OCI-LY1 (cell line): Measurements from ENCODE around the gene TMEM176B.

ENCODE experiments used
- H2AFZ ChIP-seq: fragments of 200-600 bp; sonication (generic), shearing (Covaris generic); 2 replicates; pipeline ENCODE4 v1.6.0; 2014; ENCODE audit warnings: antibody characterized with exemption, mild to moderate bottlenecking, low read length
- H3F3A ChIP-seq: fragments of 200-600 bp; sonication (generic), shearing (Covaris generic); 2 replicates; pipeline ENCODE4 v1.6.0; 2014; ENCODE audit warnings: mild to moderate bottlenecking, antibody characterized with exemption, low read length, moderate library complexity; ENCODE audit not compliant: insufficient read depth
- H3K27ac ChIP-seq: fragments of 200-600 bp; sonication (generic); 2 replicates; pipeline ENCODE4 v1.5.1; 2014; ENCODE audit warnings: low read length, mixed run types, mild to moderate bottlenecking, low read depth; ENCODE audit not compliant: poor library complexity, severe bottlenecking
- H3K27me3 ChIP-seq: fragments of 200-600 bp; sonication (generic); 2 replicates; pipeline ENCODE4 v1.6.0; 2014; ENCODE audit warnings: antibody characterized with exemption, mild to moderate bottlenecking, low read length, moderate library complexity; ENCODE audit not compliant: insufficient read depth
- H3K36me3 ChIP-seq: fragments of 200-600 bp; sonication (generic); 2 replicates; pipeline ENCODE4 v1.6.1; 2014; ENCODE audit warnings: mild to moderate bottlenecking, antibody characterized with exemption, low read length, moderate library complexity, mixed read lengths; ENCODE audit not compliant: insufficient read depth
- H3K4me1 ChIP-seq: fragments of 200-600 bp; sonication (generic); 2 replicates; pipeline ENCODE4 v1.5.1; 2014; ENCODE audit warnings: mild to moderate bottlenecking, low read length, moderate library complexity; ENCODE audit not compliant: insufficient read depth, severe bottlenecking
- H3K4me2 ChIP-seq: fragments of 200-600 bp; sonication (generic), shearing (Covaris generic); 2 replicates; pipeline ENCODE4 v1.6.1; 2014; ENCODE audit warnings: low read length
- H3K4me3 ChIP-seq: fragments of 200-600 bp; sonication (generic); 2 replicates; pipeline ENCODE4 v1.5.1; 2014; ENCODE audit warnings: low read length, low read depth, mild to moderate bottlenecking, mixed read lengths; ENCODE audit not compliant: poor library complexity, severe bottlenecking
- H3K79me2 ChIP-seq: fragments of 200-600 bp; shearing (Covaris generic); 2 replicates; pipeline ENCODE4 v1.6.1; 2016; ENCODE audit warnings: mixed run types, low read length, mixed read lengths; ENCODE audit not compliant: insufficient read depth
- H3K9ac ChIP-seq: fragments of 200-600 bp; sonication (generic), shearing (Covaris generic); 2 replicates; pipeline ENCODE4 v1.6.1; 2014; ENCODE audit warnings: mild to moderate bottlenecking, low read length, mixed read lengths
- H3K9me2 ChIP-seq: fragments of 200-600 bp; sonication (generic), shearing (Covaris generic); 2 replicates; pipeline ENCODE4 v1.6.1; 2014; ENCODE audit warnings: low read depth, mild to moderate bottlenecking, low read length, mixed read lengths
- H3K9me3 ChIP-seq: fragments of 200-600 bp; shearing (Covaris generic); 2 replicates; pipeline ENCODE4 v1.6.1; 2014; ENCODE audit warnings: low read length, mixed read lengths
- H4K20me1 ChIP-seq: fragments of 200-600 bp; sonication (generic), shearing (Covaris generic); 2 replicates; pipeline ENCODE4 v1.6.0; 2016; ENCODE audit warnings: mild to moderate bottlenecking, low read length; ENCODE audit not compliant: insufficient read depth
- EZH2 ChIP-seq: fragments of 200-600 bp; sonication (generic), shearing (Covaris generic); IDR thresholded peaks from 2 replicates; pipeline ENCODE4 v1.8.0; 2017; ENCODE audit warnings: borderline replicate concordance, mixed run types, mild to moderate bottlenecking, antibody characterized with exemption, low read length, moderate library complexity, mixed read lengths
- TF ChIP-seq, protein P1 (sequence below): fragments of 200-600 bp; sonication (generic), shearing (Covaris generic); IDR thresholded peaks from 2 replicates; pipeline ENCODE4 v1.5.1; 2017; ENCODE audit warnings: mild to moderate bottlenecking, antibody characterized with exemption, low read length, moderate library complexity, mixed read lengths

The TMEM176B gene

DNA sequence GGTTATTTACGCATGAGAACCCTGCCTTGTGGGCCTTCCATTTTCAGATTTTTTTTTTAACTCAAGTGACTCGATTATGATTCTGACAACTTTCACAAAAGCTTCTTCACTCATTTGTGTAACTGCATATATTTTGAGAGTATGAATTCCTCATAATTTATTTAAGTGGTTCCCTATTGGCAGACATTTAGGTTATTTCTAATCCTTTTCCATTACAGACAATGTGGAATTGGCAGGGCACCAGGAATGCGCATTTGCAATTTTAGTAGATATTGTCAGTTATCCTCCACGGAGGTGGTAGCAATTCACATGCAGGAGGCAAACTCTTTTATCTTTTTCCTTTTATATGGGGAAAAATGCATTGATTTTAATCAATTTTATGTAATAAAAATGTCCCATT is 2.5 kb downstream of the TMEM176B start:
- no peaks in the 10 kb centered on the region for H3K9me3 ChIP-seq
- no peaks in the 10 kb centered on the region for H4K20me1 ChIP-seq
- TF ChIP-seq, protein P1, sequence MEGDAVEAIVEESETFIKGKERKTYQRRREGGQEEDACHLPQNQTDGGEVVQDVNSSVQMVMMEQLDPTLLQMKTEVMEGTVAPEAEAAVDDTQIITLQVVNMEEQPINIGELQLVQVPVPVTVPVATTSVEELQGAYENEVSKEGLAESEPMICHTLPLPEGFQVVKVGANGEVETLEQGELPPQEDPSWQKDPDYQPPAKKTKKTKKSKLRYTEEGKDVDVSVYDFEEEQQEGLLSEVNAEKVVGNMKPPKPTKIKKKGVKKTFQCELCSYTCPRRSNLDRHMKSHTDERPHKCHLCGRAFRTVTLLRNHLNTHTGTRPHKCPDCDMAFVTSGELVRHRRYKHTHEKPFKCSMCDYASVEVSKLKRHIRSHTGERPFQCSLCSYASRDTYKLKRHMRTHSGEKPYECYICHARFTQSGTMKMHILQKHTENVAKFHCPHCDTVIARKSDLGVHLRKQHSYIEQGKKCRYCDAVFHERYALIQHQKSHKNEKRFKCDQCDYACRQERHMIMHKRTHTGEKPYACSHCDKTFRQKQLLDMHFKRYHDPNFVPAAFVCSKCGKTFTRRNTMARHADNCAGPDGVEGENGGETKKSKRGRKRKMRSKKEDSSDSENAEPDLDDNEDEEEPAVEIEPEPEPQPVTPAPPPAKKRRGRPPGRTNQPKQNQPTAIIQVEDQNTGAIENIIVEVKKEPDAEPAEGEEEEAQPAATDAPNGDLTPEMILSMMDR, result no peak
- no peak for TF ChIP-seq EZH2
- H3K9me2 ChIP-seq, result no peaks in the 10 kb centered on the region
- H3K79me2 ChIP-seq, result no peaks in the 10 kb centered on the region
- no peak overlapping the region for H2AFZ ChIP-seq
- H3K4me1 ChIP-seq, result no peaks in the 10 kb centered on the region
- H3K4me3 ChIP-seq, result no peak overlapping the region
- H3K27ac ChIP-seq, result no peak overlapping the region
- no peak overlapping the region for H3K4me2 ChIP-seq
- no peaks in the 10 kb centered on the region for H3F3A ChIP-seq
- no peaks in the 10 kb centered on the region for H3K36me3 ChIP-seq
- no peak overlapping the region for H3K9ac ChIP-seq
- peaks cover 1% of the 10 kb centered on the region; the same call in 1 of the 2 replicates for H3K27me3 ChIP-seq

DNA sequence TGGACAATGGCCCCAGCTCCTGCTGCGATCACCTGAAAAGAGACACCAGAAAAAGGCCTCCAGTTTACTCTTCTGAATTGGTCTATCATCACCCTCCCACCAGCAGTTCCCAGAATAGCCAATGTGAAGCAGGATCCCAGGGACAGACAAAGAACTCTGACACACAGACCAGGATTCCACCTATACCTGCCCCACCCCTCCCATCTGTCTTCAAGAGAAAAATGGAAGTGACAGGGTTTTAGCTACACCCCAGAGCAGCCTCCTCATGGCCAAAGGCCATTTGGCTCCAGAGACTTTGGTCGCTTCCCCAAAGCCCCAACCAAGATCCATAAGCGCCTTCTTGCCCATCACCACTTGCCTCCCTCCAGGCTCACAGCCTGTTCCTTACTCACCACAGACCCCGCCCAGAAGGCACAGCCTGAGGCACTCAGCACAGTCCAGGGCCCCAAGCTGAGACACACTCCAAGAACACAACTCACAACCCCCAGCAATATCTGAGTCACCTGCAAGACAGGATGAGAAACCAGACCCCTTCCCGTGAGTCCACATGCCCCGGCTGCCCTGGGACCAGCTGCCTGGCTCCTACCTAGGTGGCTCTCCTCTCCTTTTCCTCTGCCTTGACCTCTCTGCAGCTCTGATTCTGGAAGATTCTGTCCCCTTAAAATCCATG is 6.5 kb downstream of the TMEM176B start:
- no peak overlapping the region for H3K4me3 ChIP-seq
- no peaks in the 10 kb centered on the region for H3K9me2 ChIP-seq
- no peak overlapping the region for H3K27ac ChIP-seq
- H3K36me3 ChIP-seq, result no peaks in the 10 kb centered on the region
- no peaks in the 10 kb centered on the region for H3F3A ChIP-seq
- H3K79me2 ChIP-seq, result no peaks in the 10 kb centered on the region
- H3K9me3 ChIP-seq, result no peaks in the 10 kb centered on the region
- TF ChIP-seq EZH2, result no peak
- TF ChIP-seq, protein P1, result no peak
- no peaks in the 10 kb centered on the region; the same call in 1 of the 2 replicates for H3K27me3 ChIP-seq
- no peaks in the 10 kb centered on the region for H3K4me1 ChIP-seq
- H2AFZ ChIP-seq, result no peak overlapping the region
- H4K20me1 ChIP-seq, result no peaks in the 10 kb centered on the region
- H3K4me2 ChIP-seq, result no peak overlapping the region
- no peak overlapping the region for H3K9ac ChIP-seq

DNA sequence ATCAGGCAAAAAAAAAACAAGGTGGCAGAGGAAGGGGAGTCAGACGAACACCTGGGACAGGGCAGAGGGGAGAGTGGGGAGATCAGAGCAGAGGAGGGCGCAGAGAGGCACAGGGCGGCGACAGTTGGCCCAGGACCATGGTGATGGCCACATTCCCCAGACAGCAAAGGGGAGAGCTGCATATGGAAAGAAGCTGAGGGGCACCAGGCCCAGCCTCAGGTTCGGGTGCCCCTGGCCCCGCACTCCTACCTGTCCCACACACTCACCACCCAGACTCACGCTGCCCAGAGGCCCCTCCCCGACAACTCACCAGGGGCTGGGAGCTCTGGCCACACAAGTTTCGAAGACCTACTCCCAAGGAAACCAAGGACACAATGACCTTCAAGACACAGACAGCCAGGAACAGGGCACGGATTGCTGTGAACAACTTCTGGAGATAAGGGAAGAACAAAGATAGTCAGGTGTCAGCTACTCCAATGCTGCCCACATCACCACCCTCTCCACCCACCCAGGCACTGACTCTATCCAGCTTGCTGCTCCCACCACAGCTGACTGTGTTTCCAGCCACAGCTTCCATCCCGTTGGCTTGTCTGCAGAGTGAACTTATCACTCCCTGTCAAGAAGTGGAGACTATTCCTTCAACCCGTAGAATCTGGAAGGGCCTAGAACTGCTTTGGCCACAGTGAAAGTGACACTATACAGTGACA is 8.3 kb downstream of the TMEM176B start:
- Histone ChIP-seq H3K4me3 (no peak overlapping the region), H3F3A (no peaks in the 10 kb centered on the region), H3K9me2 (no peaks in the 10 kb centered on the region), H3K9ac (no peak overlapping the region), H3K79me2 (no peaks in the 10 kb centered on the region), H3K27ac (no peak overlapping the region), H3K9me3 (no peaks in the 10 kb centered on the region), H3K4me1 (no peaks in the 10 kb centered on the region), H2AFZ (no peak overlapping the region), H3K4me2 (no peak overlapping the region), H4K20me1 (no peaks in the 10 kb centered on the region), H3K27me3 (no peaks in the 10 kb centered on the region; the same call in 1 of the 2 replicates), H3K36me3 (no peaks in the 10 kb centered on the region)
- TF ChIP-seq, protein P1, result no peak
- TF ChIP-seq EZH2, result no peak
